Esophagus muscularis mucosa (tissue), 4 donors: Measurements from ENCODE around the gene IL2RA.

ENCODE experiments used
- CTCF ChIP-seq, 3 experiments: fragments of 200-600 bp in 2 of 3; fragments of 450-650 bp in 1 of 3; sonication (generic) in 2 of 3; IDR thresholded peaks; one replicate each; pipeline ENCODE4 v1.5.1; 2017 to 2019; ENCODE audit warnings: antibody characterized with exemption in 3 of 3, mild to moderate bottlenecking in 2 of 3, moderate library complexity in 1 of 3
- EP300 ChIP-seq: sonication (generic); formaldehyde crosslinking; IDR thresholded peaks from one replicate; pipeline ENCODE4 v1.6.1; 2017; ENCODE audit warnings: antibody characterized with exemption
- POLR2A ChIP-seq: fragments of 450-650 bp; IDR thresholded peaks from one replicate; pipeline ENCODE4 v1.6.1; 2017; ENCODE audit warnings: antibody characterized with exemption, moderate library complexity, mild to moderate bottlenecking, low read depth
- POLR2AphosphoS5 ChIP-seq, 2 donors: sonication (generic); formaldehyde crosslinking; IDR thresholded peaks; one replicate each; pipeline ENCODE4 v1.6.1; 2017; ENCODE audit warnings: antibody characterized with exemption in 2 of 2

- TF ChIP-seq CTCF (IDR thresholded peaks at IDR 0.05) (no peak), EP300 (no peak), POLR2AphosphoS5 (IDR thresholded peaks at IDR 0.05) (no peak), POLR2A (no peak)
Observed at GRCh38 chr10:5964736-5965135, 97.4 kb downstream of the IL2RA start.
